Type B pancreatic cell (in vitro differentiated cells): ENCODE results near the gene CSPG5. TPM values are rescaled to one million over a fixed set of nuclear protein-coding genes. Genes with fewer than 3 reads are reported as not detected.

Source experiments
- DNase-seq: peaks from one replicate; pipeline ENCODE4 v3.0.0; 2021; ENCODE audit warnings: mixed read lengths; ENCODE audit not compliant: unreplicated experiment; ENCODE audit errors: extremely low spot score
- H3K27ac Mint-ChIP-seq: 2 replicates; pipeline ENCODE4 v1.8.0; 2021; ENCODE audit warnings: mild to moderate bottlenecking, mixed read lengths
- H3K27me3 Mint-ChIP-seq: 2 replicates; pipeline ENCODE4 v1.8.0; 2021; ENCODE audit warnings: mixed read lengths
- H3K36me3 Mint-ChIP-seq: 2 replicates; pipeline ENCODE4 v1.8.0; 2021; ENCODE audit warnings: mixed read lengths
- H3K4me1 Mint-ChIP-seq: one replicate; pipeline ENCODE4 v1.8.0; 2021; ENCODE audit warnings: mixed read lengths; ENCODE audit not compliant: unreplicated experiment
- H3K4me3 Mint-ChIP-seq: 2 replicates; pipeline ENCODE4 v1.8.0; 2021; ENCODE audit warnings: mild to moderate bottlenecking, mixed read lengths
- H3K9me3 Mint-ChIP-seq: 2 replicates; pipeline ENCODE4 v1.8.0; 2021; ENCODE audit warnings: mixed read lengths
- total RNA-seq: library from RNA; stranded (reverse); gene quantifications from 2 replicates; pipeline ENCODE4 v1.2.1, GENCODE V29; 2021; ENCODE audit warnings: low replicate concordance
- TF ChIP-seq, protein P1 (sequence below): fragments of 200-600 bp; sonication (generic); conservative IDR thresholded peaks from 2 replicates; pipeline ENCODE4 v1.5.0; 2021; ENCODE audit warnings: antibody characterized with exemption, mild to moderate bottlenecking

The CSPG5 gene
- total RNA-seq, 1 donor from 2014 or later = 2.1 TPM

DNA sequence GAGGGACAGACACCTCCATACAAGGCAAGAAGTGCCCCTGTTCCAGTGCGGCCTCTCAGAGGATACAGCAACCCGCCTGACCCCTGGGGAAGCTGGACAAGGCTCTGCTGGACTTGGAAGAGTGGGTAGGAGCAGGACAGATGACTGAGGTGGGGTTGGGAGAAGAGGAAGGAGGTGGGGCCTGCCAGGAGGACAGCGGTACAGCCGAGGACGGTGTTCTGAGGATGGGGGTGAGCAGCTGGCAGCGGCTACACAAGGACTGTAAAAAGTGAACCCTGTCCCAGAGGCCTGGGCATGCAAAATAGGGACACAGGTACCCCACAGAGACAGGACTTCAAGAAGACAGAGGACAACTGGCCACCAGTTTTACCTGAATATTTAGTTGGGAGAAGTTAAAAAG is 41.7 kb downstream of the CSPG5 start:
- TF ChIP-seq, protein P1, sequence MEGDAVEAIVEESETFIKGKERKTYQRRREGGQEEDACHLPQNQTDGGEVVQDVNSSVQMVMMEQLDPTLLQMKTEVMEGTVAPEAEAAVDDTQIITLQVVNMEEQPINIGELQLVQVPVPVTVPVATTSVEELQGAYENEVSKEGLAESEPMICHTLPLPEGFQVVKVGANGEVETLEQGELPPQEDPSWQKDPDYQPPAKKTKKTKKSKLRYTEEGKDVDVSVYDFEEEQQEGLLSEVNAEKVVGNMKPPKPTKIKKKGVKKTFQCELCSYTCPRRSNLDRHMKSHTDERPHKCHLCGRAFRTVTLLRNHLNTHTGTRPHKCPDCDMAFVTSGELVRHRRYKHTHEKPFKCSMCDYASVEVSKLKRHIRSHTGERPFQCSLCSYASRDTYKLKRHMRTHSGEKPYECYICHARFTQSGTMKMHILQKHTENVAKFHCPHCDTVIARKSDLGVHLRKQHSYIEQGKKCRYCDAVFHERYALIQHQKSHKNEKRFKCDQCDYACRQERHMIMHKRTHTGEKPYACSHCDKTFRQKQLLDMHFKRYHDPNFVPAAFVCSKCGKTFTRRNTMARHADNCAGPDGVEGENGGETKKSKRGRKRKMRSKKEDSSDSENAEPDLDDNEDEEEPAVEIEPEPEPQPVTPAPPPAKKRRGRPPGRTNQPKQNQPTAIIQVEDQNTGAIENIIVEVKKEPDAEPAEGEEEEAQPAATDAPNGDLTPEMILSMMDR = no peak
- Mint-ChIP-seq H3K27ac (no peak overlapping the region), H3K36me3 (no peaks in the 10 kb centered on the region), H3K9me3 (no peaks in the 10 kb centered on the region), H3K4me1 (peaks cover 5% of the 10 kb centered on the region), H3K27me3 (no peaks in the 10 kb centered on the region), H3K4me3 (no peak overlapping the region)
- no peak for DNase-seq

DNA sequence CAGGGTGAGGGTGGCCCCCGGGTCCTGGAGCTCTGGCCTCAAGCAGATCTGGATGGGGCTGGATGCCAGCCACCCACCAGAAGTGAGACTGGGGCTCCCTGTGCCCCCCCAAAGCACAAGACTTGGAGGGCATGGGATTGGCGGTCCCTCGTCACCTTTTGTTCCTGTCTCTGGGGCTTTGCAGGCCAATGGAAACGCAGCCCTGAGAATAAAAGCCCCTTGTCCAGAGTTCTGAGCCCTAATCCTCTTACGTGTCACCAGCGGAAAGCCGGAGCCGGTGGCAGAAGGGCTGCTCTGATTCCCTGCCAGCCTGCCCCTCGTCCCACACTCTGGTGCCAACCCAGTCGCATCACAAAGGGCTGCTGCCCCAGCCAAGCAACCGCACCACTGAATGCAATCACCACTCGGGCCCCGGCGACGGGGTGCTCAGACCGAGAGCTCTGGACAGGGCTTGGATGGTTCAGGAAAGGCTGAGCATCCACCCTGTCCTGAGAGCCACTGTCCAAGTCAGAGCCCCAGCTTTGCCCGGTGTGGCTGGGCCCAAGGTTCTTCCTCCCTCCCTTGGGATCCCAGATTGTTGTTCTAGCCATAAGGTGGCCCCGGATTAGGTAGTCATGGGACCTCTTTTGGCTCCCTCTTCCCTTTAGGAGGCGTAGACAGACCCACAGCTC is 42.3 kb downstream of the CSPG5 start:
- Mint-ChIP-seq H3K36me3 (no peaks in the 10 kb centered on the region), H3K4me1 (no peaks in the 10 kb centered on the region), H3K27me3 (no peaks in the 10 kb centered on the region), H3K9me3 (no peaks in the 10 kb centered on the region), H3K4me3 (no peak overlapping the region), H3K27ac (no peak overlapping the region)
- no peak for DNase-seq
- TF ChIP-seq, protein P1 = no peak

DNA sequence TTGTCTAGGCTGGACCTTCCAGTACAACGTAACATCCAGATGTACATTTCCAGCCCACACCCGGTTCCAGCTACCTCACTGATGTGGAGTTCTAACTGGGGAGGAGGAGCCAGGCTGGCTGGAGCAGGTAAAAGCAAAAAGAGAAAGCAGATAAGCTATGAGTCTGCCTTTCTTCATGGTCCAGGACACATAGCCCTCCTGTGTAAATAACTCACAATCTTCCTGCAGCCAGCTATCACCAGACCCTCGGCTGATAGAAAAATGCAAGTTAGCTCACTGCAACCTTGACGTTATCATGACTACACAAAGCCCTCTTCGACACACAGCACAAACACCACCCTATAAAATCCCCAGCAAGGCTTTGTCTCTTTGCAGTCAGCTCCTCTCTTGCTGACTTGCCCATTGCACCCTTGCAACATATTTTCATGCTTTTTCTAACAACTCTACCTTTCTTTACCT is 44.6 kb downstream of the CSPG5 start:
- TF ChIP-seq, protein P1 = no peak
- H3K4me3 Mint-ChIP-seq = no peak overlapping the region
- H3K9me3 Mint-ChIP-seq = no peaks in the 10 kb centered on the region
- no peak for DNase-seq
- no peak overlapping the region for H3K27ac Mint-ChIP-seq
- H3K27me3 Mint-ChIP-seq = no peaks in the 10 kb centered on the region
- H3K4me1 Mint-ChIP-seq = no peaks in the 10 kb centered on the region
- no peaks in the 10 kb centered on the region for H3K36me3 Mint-ChIP-seq

GRCh38 chr3:47533481-47533880 is 45.2 kb downstream of the CSPG5 start:
- Mint-ChIP-seq H3K4me3 (no peak overlapping the region), H3K4me1 (no peaks in the 10 kb centered on the region), H3K9me3 (no peaks in the 10 kb centered on the region), H3K27me3 (no peaks in the 10 kb centered on the region), H3K27ac (no peak overlapping the region), H3K36me3 (no peaks in the 10 kb centered on the region)
- TF ChIP-seq, protein P1 = no peak
- no peak for DNase-seq

- H3K36me3 Mint-ChIP-seq = no peaks in the 10 kb centered on the region
- no peaks in the 10 kb centered on the region for H3K27me3 Mint-ChIP-seq
- no peak overlapping the region for H3K27ac Mint-ChIP-seq
- no peak overlapping the region for H3K4me3 Mint-ChIP-seq
- no peak for DNase-seq
- H3K4me1 Mint-ChIP-seq = no peaks in the 10 kb centered on the region
- H3K9me3 Mint-ChIP-seq = peaks cover 4% of the 10 kb centered on the region
- TF ChIP-seq, protein P1 = no peak
Observed at GRCh38 chr3:47527952-47528725, 50.5 kb downstream of the CSPG5 start.
